ENCODE measurements around the gene TSSK2.
"Not testable (repeated sequence)": the region's sequence is repeated elsewhere in the genome, so short reads cannot be mapped to it uniquely, and the experiment has no call there.

The TSSK2 gene

GRCh38 chr22:19143212-19143611 lies 12.1 kb downstream of the TSSK2 start:
- no peak for DNase-seq (ENCODE audit: low spot score)

GRCh38 chr22:19143967-19144400 lies 12.9 kb downstream of the TSSK2 start:
- no peak for DNase-seq (ENCODE audit: low spot score)

GRCh38 chr22:19146215-19146968 lies 15.3 kb downstream of the TSSK2 start:
- DNase-seq (ENCODE audit: low spot score): no peak

- DNase-seq (ENCODE audit: low spot score): no peak
These were observed 16.2 kb downstream of the TSSK2 start for GRCh38 chr22:19147195-19147780.

- no peak for DNase-seq (ENCODE audit: low spot score)
These were observed 17.4 kb downstream of the TSSK2 start for GRCh38 chr22:19148417-19149046.

GRCh38 chr22:19149047-19149883 lies 18.2 kb downstream of the TSSK2 start:
- no peak for DNase-seq (ENCODE audit: low spot score)

GRCh38 chr22:19149991-19150390 lies 18.9 kb downstream of the TSSK2 start, which contains the start of gene GSC2:
TSS of gene GSC2 (minus strand) at chr22:19150292. CDS start at chr22:19150283, 9 bp downstream.
- DNase-seq (ENCODE audit: low spot score): peak; percentile 71

- DNase-seq (ENCODE audit: low spot score): peak; percentile 58
These were observed 19.6 kb downstream of the TSSK2 start for GRCh38 chr22:19150482-19151328.

- DNase-seq (ENCODE audit: low spot score): no peak
These were observed 20.5 kb downstream of the TSSK2 start for GRCh38 chr22:19151329-19152191.

- DNase-seq (ENCODE audit: low spot score): no peak
These were observed 22.1 kb downstream of the TSSK2 start for GRCh38 chr22:19152942-19153883.

GRCh38 chr22:19156109-19156508 lies 25.0 kb downstream of the TSSK2 start:
- not testable (repeated sequence) for DNase-seq (ENCODE audit: low spot score)

- not testable (repeated sequence) for DNase-seq (ENCODE audit: low spot score)
These were observed 27.5 kb downstream of the TSSK2 start for GRCh38 chr22:19158649-19159048.

- DNase-seq (ENCODE audit: low spot score): no peak
These were observed 33.3 kb downstream of the TSSK2 start for GRCh38 chr22:19164425-19164824.

GRCh38 chr22:19166421-19166820 lies 35.3 kb downstream of the TSSK2 start:
- no peak for DNase-seq (ENCODE audit: low spot score)

GRCh38 chr22:19167106-19167869 lies 36.2 kb downstream of the TSSK2 start:
- no peak for DNase-seq (ENCODE audit: low spot score)

- DNase-seq (ENCODE audit: low spot score): no peak
These were observed 37.2 kb downstream of the TSSK2 start for GRCh38 chr22:19168088-19168890.
